CD14-positive monocyte (primary cell): Measurements from ENCODE around the gene RBM45. TPM values are rescaled to one million over a fixed set of nuclear protein-coding genes. Genes with fewer than 3 reads are reported as not detected.

ENCODE experiments used
- DNase-seq, 3 donors: peaks; one replicate each; pipeline ENCODE4 v3.0.0-alpha.2; 2011 to 2022
- H2AFZ ChIP-seq: 2 replicates; pipeline ENCODE4 v1.6.0; 2012; ENCODE audit warnings: mild to moderate bottlenecking, low read depth, low read length, inconsistent platforms; ENCODE audit not compliant: insufficient read depth, poor library complexity, severe bottlenecking
- H3K27ac ChIP-seq, 2 donors: 1 replicate in 1 of 2; 2 replicates in 1 of 2; pipeline ENCODE4 v1.5.1; 2012 to 2013; ENCODE audit warnings: low read length in 2 of 2, control low read depth in 1 of 2, inconsistent platforms in 1 of 2, low read depth in 1 of 2, mild to moderate bottlenecking in 1 of 2
- H3K27me3 ChIP-seq, 2 donors: one replicate each; pipeline versions ENCODE4 v1.6.0 to v1.6.1; 2011 to 2013; ENCODE audit warnings: low read length in 2 of 2; ENCODE audit not compliant: control insufficient read depth in 2 of 2, insufficient read depth in 2 of 2
- H3K36me3 ChIP-seq, 2 donors: replicated peaks in 1 of 2; 1 replicate in 1 of 2; 2 replicates in 1 of 2; pipeline versions ENCODE4 v1.5.1 to v1.6.1; 2012 to 2013; ENCODE audit warnings: low read length in 2 of 2, control low read depth in 1 of 2, inconsistent platforms in 1 of 2, mild to moderate bottlenecking in 1 of 2; ENCODE audit not compliant: insufficient read depth in 2 of 2, control insufficient read depth in 1 of 2
- H3K4me1 ChIP-seq, 2 donors: 1 replicate in 1 of 2; 2 replicates in 1 of 2; pipeline versions ENCODE4 v1.5.1 to v1.6.1; 2012 to 2013; ENCODE audit warnings: low read length in 2 of 2, control low read depth in 1 of 2, inconsistent platforms in 1 of 2, mild to moderate bottlenecking in 1 of 2, moderate library complexity in 1 of 2; ENCODE audit not compliant: insufficient read depth in 2 of 2, control insufficient read depth in 1 of 2
- H3K4me2 ChIP-seq: replicated peaks from 2 replicates; pipeline ENCODE3; 2012; ENCODE audit warnings: low read length, moderate library complexity, mild to moderate bottlenecking; ENCODE audit not compliant: poor library complexity, severe bottlenecking; ENCODE audit errors: extremely low read depth
- H3K4me3 ChIP-seq, 3 experiments: fragments of 200-600 bp in 1 of 3; sonication (generic) in 1 of 3; replicated peaks in 1 of 3; 1 replicate in 2 of 3; 2 replicates in 1 of 3; pipeline ENCODE4 v1.5.1; 2011 to 2013; ENCODE audit warnings: low read length in 3 of 3, mild to moderate bottlenecking in 3 of 3, control low read depth in 2 of 3, low read depth in 2 of 3, inconsistent platforms in 1 of 3, moderate library complexity in 1 of 3
- H3K79me2 ChIP-seq: 2 replicates; pipeline ENCODE4 v1.6.0; 2012; ENCODE audit warnings: mild to moderate bottlenecking, control low read depth, inconsistent platforms, low read length, moderate library complexity; ENCODE audit not compliant: insufficient read depth
- H3K9ac ChIP-seq: 2 replicates; pipeline ENCODE4 v1.6.0; 2017; ENCODE audit warnings: low read length, mild to moderate bottlenecking; ENCODE audit not compliant: insufficient read depth, poor library complexity, severe bottlenecking
- H3K9me3 ChIP-seq, 2 donors: replicated peaks in 1 of 2; 1 replicate in 1 of 2; 2 replicates in 1 of 2; pipeline versions ENCODE4 v1.5.1 to v1.6.1; 2012 to 2013; ENCODE audit warnings: low read length in 2 of 2, control low read depth in 1 of 2; ENCODE audit not compliant: control insufficient read depth in 1 of 2, insufficient read depth in 1 of 2
- H4K20me1 ChIP-seq: 2 replicates; pipeline ENCODE4 v1.6.0; 2012; ENCODE audit warnings: mild to moderate bottlenecking, low read length, control low read depth, moderate library complexity; ENCODE audit not compliant: insufficient read depth
- H3K27ac Mint-ChIP-seq, 7 donors: one replicate each; pipeline ENCODE4 v1.8.0; 2020; ENCODE audit warnings: mild to moderate bottlenecking in 7 of 7, mixed read lengths in 7 of 7, moderate library complexity in 6 of 7, inconsistent platforms in 2 of 7
- H3K27me3 Mint-ChIP-seq, 3 donors: one replicate each; pipeline ENCODE4 v1.8.0; 2021 to 2022; ENCODE audit warnings: low read depth in 3 of 3, mild to moderate bottlenecking in 3 of 3, mixed read lengths in 3 of 3, moderate library complexity in 3 of 3, inconsistent platforms in 1 of 3
- H3K36me3 Mint-ChIP-seq, 2 donors: one replicate each; pipeline ENCODE4 v1.8.0; 2020; ENCODE audit warnings: mixed read lengths in 2 of 2, inconsistent platforms in 1 of 2, mild to moderate bottlenecking in 1 of 2
- H3K4me1 Mint-ChIP-seq: one replicate; pipeline ENCODE4 v1.8.0; 2020; ENCODE audit warnings: mild to moderate bottlenecking, mixed read lengths
- H3K4me3 Mint-ChIP-seq, 2 donors: one replicate each; pipeline ENCODE4 v1.8.0; 2020; ENCODE audit warnings: mild to moderate bottlenecking in 2 of 2, mixed read lengths in 2 of 2, moderate library complexity in 1 of 2
- H3K9me3 Mint-ChIP-seq, 7 donors: one replicate each; pipeline ENCODE4 v1.8.0; 2020 to 2022; ENCODE audit warnings: mixed read lengths in 7 of 7, mild to moderate bottlenecking in 6 of 7, moderate library complexity in 6 of 7, inconsistent platforms in 2 of 7
- CTCF ChIP-seq: fragments of 200-600 bp; IDR thresholded peaks from one replicate; pipeline ENCODE4 v1.8.0; 2022; ENCODE audit warnings: antibody characterized with exemption, mild to moderate bottlenecking
- WGBS: methylation state at CpG from one replicate; pipeline ENCODE4 v1.1.5; 2013; ENCODE audit warnings: missing lambda C conversion rate; ENCODE audit not compliant: insufficient coverage; 5-methylcytosine and 5-hydroxymethylcytosine counted together
- intact Hi-C, 2 donors: fragments of 100-400 bp; cut with micrococcal nuclease; formaldehyde crosslinking; loops; one replicate each; pipeline versions ENCODE4 v1.15.0 to v1.15.1; 2023
- polyA plus RNA-seq, 3 donors: library from polyadenylated mRNA; depleted of rRNA in 1 of 3; unstranded in 2 of 3; stranded (reverse) in 1 of 3; fragments of 300-500 nt in 2 of 3; fragments of >200 nt in 1 of 3; fragmentation: Illumina TruSeq in 2 of 3; gene quantifications; 1 replicate in 2 of 3; 2 replicates in 1 of 3; pipeline ENCODE4 v1.2.3, GENCODE V29; 2012 to 2021

The RBM45 gene
- polyA plus RNA-seq, 3 donors, result 5.7 to 6.6 (median 5.9) TPM

- Histone ChIP-seq H3K27ac (no peak overlapping the region), H3K27me3 (no peaks in the 10 kb centered on the region), H3K9ac (no peak overlapping the region), H3K9me3 (no peaks in the 10 kb centered on the region), H3K4me3 (no peak overlapping the region), H4K20me1 (no peaks in the 10 kb centered on the region), H3K79me2 (no peaks in the 10 kb centered on the region), H2AFZ (no peak overlapping the region), H3K4me1 (no peaks in the 10 kb centered on the region), H3K36me3 (peaks cover 46 to 74% of the 10 kb centered on the region in 2 donors), H3K4me2 (no peak overlapping the region)
- Mint-ChIP-seq H3K4me3 (no peak overlapping the region), H3K4me1 (no peaks in the 10 kb centered on the region), H3K9me3 (no peaks in the 10 kb centered on the region), H3K27ac (no peak overlapping the region), H3K36me3 (peaks cover 45 to 49% of the 10 kb centered on the region in 2 donors), H3K27me3 (peaks cover 0 to 1% (median 0%) of the 10 kb centered on the region in 3 donors)
- intact Hi-C loops, result no loop called here
- no CpG with 5 or more reads among the region's 5 CpGs for WGBS
- DNase-seq, result no peak
- no peak for TF ChIP-seq CTCF
Measured at GRCh38 chr2:178128836-178129630, 16.8 kb downstream of the RBM45 start.

GRCh38 chr2:178136321-178137025 is 24.2 kb downstream of the RBM45 start:
- Histone ChIP-seq H3K36me3 (peaks cover 10 to 32% of the 10 kb centered on the region in 2 donors), H3K9me3 (no peaks in the 10 kb centered on the region), H2AFZ (no peak overlapping the region), H3K27ac (no peak overlapping the region), H3K79me2 (no peaks in the 10 kb centered on the region), H3K9ac (no peak overlapping the region), H3K4me3 (no peak overlapping the region), H4K20me1 (no peaks in the 10 kb centered on the region), H3K4me1 (no peaks in the 10 kb centered on the region), H3K27me3 (no peaks in the 10 kb centered on the region), H3K4me2 (no peak overlapping the region)
- 95% methylated on average over 2 of the region's 5 CpGs for WGBS
- no peak for TF ChIP-seq CTCF
- Mint-ChIP-seq H3K36me3 (peaks cover 21 to 24% of the 10 kb centered on the region in 2 donors), H3K27me3 (peaks cover 0 to 2% (median 0%) of the 10 kb centered on the region in 3 donors), H3K27ac (no peak overlapping the region), H3K4me1 (no peaks in the 10 kb centered on the region), H3K9me3 (no peaks in the 10 kb centered on the region), H3K4me3 (no peak overlapping the region)
- intact Hi-C loops, result no loop called here
- no peak for DNase-seq
